Activated CD4-positive, alpha-beta T cell treated with anti-CD3 and anti-CD28 coated beads, Interleukin-2, amount 50 U/mL, for 48 hours (primary cell): Measurements from ENCODE around the gene FRAS1.
"Not testable (repeated sequence)": the region's sequence is repeated elsewhere in the genome, so short reads cannot be mapped to it uniquely, and the experiment has no call there.

Source experiments
- DNase-seq, 2 experiments: peaks; one replicate each; pipeline ENCODE4 v3.0.0-alpha.2; 2020

The FRAS1 gene

DNA sequence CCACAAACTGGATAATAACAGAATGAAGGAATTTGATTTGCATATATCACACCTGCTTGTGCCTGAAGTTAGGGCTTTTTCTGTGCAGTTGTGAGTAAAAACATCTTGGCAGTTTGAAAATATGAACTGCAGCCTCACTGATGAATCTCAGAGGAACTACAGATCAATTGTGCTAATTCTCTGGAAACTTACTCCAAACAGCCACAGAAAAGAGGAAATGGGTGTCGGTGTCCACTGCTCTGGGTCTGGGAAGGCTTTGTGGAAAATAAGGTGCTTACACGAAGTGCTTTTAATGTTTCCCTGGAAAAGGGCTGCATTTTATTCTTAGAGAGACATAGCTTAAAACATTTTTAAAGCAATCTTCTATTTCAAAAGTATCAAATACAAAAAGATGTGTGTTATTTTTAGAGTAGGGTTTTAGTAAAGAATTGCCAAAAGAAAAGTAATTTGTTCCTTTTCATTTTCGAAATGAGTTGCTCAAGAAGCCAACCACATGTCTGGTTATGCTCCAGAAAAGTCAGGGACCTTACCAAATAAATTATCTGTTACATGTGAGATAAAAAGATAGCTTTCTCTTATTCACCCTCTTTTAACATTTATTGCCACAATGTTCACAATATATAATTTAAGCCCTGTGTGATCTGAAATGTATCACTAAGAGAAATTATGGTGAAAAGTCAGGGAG, 240.1 kb downstream of the FRAS1 start:
- DNase-seq = no peak

DNA sequence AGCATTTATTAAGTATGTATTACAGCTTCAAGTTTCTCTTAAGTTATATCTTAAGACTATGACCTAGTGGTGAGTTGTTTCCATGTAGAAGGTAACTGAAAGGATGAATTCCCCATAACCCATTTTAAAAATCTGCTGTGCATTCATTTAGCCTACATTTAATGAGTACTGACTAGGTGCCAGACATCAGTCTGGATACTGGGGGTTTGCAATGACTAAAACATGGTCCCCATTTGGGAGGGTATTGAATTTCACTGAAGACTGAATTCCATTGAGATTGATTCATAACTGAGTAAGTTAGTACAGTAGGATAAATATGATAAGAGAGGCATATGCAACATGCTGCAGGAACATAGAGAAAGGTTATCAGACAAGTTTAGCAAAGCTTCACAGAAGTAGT, 241.5 kb downstream of the FRAS1 start:
- no peak for DNase-seq

DNA sequence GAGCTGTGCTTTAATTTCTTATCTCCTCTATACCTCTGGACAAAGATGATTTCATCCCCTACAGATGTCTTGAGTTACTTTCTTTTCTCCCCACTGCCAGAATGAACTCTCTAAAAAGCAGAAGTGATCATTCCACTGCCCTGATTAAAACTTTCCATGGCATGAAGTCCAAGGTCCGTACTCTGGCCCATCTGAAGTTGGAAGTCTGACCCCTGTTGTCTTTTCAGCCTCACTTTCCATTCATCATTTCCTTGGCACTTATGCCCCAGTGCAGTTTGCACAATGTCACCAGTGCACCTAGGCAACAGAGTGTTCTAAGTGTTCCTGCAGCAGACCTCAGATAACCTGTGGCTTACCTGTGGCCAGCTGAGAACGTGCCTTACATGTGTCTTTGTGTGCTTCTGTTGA, 242.4 kb downstream of the FRAS1 start:
- DNase-seq = no peak

DNA sequence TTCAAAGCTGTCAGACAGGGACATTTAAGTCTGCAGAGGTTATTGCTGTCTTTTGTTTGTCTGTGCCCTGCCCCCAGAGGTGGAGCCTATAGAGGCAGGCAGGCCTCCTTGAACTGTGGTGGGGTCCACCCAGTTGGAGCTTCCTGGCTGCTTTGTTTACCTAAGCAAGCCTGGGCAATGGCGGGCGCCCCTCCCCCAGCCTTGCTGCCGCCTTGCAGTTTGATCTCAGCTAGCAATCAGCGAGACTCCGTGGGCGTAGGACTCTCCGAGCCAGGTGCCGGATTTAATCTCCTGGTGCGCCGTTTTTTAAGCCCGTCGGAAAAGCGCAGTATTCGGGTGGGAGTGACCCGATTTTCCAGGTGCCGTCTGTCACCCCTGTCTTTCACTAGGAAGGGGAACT, 250.1 kb downstream of the FRAS1 start:
- DNase-seq = not testable (repeated sequence)

DNA sequence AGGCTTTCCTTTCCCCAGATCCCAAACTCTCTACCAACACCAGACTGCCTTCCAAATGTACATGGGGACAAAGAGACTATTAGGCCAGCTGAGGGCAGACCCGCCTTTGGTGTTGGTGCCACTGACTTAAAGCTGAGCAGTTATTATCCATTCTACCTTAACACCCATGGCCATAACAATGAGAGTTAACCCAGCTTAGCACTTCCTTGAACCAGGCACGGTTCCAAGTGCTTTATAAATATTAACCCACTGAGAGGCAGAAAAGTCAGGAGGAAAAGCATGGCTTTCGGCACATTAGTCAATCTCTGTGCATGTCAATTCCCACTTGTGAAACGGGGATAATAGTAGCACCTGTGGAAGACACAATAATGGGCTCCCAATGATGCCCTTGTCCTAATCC, 251.4 kb downstream of the FRAS1 start:
- DNase-seq = no peak

DNA sequence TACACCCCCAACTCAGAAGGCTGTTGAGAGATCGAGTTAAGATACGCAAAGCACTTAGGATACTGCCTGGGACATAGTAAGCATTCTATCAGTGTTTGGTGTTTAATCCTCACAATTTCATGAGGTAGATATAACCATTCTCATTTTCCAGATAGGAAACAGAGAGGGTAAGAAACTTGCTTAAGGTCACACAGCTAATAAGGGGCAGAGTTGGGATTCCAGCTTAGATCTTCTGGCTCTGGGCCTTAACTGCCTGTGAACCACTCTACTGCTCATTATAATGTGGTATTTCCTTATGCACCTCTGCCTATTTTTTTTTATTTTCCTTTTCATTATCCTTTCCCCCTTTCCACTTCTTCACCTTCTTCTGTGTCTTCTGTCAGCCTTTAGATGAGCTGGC, 252.2 kb downstream of the FRAS1 start:
- no peak for DNase-seq

DNA sequence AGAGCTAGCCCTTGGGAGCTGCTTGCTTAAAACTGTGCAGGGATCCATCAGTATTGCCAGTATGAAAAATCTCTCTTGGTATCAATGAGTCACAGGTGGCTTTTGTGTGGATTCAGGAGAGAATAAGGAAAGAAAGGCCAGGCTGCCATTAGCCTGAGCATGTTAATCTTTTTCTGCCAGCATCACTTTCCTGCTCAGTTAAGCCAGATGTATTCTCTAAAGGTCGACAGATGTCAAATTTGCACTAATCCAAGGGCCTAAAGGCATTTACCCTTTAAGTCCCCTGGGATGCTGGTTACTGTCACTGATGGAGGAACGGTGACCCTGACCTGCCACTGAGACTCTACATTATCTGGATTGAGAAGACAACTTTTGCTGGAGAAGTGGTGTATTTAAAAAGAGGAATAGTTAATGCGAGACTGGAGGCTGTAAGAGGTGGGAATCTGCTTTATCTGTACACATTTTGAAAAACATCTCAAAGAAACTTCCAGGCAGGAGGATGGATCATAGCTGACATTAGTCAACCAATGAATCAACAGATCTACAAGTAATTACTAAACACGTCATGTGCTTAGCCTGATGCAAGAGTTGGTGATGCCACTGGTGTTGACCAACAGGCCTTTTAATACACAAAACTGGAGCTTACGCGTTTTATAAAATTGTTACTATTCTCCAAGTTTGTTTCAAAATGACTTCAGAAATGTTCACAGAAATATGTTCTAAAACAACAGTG, 253.1 kb downstream of the FRAS1 start:
- no peak for DNase-seq

DNA sequence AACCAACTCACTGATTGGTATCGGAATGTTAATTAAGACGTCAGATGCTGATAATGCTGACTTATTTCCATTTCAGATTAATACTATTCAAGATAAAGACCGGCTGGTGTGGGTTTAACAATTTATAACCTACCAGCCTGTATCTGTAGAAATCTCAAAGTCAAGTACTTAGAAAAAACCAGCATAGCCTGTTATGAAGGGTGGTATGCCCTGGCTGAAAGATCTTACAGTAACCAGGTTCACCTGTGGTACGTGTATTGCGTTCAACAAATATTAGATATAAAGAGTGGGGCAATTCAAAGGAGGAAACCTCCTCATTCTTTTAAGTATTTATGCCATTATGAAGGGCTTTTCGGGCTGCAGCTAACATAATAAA, 253.6 kb downstream of the FRAS1 start:
- DNase-seq = no peak

DNA sequence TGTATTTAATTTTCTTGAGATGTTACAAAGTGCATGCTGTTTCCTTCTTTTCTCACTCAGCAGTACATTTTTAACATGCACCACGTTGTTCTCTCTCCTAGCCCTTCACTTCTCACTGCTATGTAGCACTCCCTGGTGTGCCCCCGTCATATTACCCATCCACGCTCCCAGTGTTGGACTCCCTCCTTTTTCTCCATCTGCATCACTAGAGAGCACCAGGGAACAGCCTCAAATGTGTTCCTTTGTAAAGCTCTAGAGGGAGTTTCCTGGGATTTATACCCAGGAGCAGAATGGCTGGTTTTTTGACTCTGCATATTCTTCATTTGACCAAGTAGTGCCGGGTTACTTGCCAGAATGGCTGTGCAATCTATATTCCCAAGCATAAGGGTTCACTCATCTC, 254.2 kb downstream of the FRAS1 start:
- no peak for DNase-seq

DNA sequence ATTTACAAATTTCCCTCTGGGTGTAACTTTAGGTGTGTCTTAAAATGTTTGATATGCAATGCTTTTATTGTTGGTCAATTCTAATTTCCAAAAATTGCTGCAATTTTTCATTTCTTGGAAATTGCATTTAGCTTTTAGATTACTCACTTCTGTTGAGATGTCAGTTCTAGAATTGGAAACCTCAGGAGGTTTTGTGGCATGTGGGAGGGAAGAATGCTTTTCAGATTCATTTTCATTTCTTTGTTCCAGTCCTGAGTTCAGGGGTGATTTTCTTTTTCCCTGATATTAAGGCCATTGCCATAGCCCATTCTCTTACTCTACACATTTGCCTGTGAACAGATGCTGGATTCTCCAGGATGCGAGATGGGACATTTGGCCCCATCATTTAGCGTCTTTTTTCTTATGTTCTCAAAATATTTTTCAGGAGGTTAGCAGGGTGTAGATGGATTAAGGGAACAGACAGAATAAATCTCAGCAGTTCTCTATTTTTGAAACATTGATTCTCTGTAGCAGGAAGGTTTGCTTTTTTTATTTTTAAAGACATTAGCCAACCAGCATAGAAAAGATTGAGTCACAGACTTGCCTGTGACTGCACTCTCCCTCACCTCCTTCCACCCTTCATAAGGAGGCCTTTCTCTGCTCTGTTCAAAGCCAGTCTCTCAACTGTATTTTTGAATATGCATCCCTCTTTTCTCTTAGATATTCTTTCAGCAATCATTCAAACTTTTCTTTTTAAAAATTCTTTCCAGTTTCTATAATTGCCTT, 256.0 kb downstream of the FRAS1 start:
- no peak for DNase-seq

DNA sequence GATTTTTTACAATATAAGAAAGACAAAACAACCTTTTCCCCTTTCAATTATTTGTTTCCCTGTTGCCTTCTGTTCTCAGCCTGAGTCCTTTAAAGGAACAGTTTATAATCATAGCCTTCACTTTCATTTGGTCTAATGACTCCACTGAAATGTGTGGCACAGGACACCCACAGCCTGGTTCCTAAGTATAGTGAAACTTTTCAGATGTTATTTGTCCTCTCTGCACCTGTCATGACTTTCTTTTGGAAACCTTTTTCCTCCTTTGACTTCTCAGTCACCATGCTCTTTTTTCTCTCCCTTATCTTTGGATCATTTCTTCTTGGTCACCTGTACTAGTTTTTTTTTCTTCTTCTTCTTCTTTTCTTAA, 256.6 kb downstream of the FRAS1 start:
- DNase-seq = no peak

DNA sequence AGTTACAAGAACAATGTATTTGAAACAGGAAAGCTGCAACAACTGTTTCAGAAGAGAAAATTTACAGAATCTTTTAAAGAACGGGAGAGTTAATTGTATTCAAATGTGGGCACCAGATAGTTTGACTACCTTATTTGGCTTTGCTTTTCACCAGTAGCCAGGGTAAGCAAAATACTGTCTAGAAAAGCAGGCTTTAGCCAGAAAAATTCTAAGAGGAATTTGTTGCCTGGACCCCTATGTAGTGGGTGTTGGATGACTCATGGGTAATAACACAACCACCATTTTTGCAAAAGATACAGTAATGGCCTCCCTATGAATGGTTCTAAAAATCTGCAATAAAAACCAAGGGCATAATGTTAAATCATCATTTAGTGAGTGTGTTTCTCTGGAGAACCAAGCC, 261.0 kb downstream of the FRAS1 start:
- no peak for DNase-seq

DNA sequence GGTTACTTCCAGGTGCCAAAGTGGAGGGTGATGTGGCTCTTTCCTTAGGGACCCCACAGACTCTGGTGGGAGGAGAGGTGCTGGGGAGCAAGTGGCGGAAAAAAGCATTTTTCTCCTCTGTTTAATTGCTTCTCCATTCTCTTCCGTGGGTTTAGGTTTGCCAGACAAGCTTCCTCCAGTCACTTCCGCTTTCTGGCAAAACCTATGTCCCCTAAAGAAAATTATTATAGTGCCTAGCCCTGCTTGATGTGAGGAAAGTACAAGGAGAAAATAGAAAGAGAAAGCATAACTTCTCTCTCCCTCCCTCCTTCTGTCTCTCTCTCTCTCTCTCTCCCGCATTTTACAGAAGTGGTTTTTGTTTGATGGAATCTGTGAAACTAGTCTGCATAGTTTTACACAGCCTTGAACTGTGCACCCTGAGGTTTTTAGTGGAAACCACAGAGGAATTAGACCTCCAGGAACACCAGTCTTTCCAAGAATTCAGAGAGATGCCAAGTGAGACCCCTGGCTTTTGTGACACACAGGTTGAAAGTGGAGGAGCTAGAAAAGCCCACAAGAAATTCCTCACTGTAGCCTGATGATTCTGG, 263.3 kb downstream of the FRAS1 start:
- DNase-seq = no peak

DNA sequence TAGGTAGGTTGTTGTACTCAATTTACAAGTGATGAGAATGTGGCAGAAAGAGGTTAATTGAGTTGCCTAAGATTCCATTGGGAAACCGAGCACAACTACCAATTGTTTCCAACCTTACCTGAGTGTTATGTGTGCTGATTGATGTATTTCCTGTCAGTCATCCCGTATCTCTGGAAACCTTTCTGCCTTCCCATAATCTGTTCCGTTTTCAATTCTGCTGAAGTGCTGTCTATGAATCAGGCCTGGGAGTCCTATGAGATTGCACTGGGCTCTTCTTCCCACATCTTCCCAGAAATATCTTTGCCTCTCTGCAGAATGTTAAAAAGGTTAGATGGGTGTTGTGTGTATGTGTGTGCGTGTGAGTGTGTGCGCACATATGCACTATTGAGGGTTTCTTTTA, 264.9 kb downstream of the FRAS1 start:
- no peak for DNase-seq

DNA sequence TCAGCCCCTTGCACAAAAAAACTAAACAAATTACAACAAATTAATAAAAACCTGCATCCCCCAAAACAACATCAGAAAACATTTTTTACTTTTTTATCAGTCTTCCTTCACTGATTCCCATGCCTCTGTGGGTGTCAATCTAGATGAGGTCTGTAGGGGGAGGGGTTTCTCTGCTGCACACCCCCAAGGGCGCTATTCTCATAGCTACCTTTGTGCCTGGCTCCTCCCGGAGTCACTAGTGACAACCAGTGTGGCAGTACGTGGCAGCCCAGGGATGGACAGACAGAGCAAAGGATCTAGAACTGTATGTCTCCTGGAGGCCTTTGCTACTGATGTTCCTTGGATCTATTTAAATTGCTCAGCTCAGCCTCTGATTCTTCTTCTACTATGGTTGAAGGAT, 266.3 kb downstream of the FRAS1 start:
- no peak for DNase-seq

DNA sequence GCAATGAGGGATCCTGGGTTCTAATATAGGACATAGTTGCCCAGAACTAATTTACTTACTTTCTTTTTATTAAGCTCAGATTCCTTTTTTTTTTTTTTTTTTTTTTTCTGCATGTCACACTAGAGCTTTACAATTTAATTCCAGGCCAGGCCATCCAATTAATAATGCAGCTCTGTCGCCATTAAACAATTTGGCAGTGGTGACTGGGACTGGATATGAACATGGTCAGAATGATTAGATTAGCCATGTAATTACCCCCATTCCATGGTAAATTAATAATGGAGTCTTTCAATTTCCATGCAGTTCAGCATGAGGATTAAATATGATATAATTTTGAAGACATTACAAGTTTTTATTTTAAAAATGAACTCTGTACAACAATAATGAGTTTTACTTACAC, 267.5 kb downstream of the FRAS1 start:
- no peak for DNase-seq

DNA sequence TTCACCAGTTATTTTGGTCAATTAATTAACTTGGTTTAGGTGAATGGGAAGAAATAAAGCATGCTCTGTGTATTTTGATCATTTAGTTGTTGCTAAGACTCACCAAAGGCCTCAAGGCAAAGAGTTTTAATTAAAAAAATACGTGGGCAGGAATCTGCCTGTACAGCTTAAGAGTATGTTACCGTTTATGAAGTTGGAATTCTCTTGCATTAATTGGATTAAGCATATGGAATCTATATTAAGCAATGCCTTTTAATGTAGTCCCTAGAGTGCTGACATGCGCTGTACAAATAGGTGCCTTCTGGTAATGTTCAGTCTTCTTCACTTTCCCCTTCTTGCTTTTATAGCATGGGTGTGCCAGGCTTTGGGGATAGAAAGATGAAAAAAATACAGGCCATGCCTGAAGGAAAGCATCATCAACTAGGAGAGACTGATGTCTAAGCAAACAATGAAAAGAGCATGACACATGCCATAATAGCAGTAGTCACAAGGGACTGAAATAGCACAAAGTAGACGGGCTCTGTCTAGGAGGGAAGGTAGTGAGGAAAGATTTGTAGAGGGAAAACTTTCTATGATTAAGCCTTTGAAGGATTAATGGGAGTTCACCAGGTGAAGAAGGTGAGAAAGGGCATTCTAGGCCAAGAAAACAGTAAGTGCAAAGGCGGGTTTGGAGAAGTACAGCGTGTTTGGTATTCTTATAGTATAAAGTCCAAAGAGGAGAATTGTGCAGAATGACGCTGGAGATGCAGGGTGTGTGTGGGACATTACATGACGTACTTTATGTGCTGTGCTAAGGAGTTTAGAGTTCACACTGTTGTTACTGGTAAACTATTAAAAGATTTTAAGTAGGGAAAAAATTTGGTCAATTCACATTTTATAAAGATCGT, 268.4 kb downstream of the FRAS1 start:
- no peak for DNase-seq

DNA sequence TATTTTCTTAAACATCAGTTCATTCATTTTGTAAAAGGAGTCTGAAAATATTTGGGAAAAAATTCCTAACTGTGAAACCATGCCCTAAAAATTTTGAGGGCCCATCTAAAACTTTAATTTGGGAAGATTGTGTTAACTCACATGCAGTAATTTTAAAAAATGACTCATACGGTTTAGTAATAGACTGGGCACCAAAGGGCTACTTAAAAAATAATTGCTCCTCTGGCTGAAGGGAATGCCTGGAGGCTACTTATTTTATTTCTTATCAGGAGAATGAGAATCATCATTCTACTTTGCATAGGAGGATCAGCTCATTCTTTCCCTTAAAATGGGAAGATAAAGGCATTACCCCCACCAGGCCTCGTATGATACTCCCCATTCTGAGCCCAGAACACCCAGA, 271.5 kb downstream of the FRAS1 start:
- DNase-seq = not testable (repeated sequence)

DNA sequence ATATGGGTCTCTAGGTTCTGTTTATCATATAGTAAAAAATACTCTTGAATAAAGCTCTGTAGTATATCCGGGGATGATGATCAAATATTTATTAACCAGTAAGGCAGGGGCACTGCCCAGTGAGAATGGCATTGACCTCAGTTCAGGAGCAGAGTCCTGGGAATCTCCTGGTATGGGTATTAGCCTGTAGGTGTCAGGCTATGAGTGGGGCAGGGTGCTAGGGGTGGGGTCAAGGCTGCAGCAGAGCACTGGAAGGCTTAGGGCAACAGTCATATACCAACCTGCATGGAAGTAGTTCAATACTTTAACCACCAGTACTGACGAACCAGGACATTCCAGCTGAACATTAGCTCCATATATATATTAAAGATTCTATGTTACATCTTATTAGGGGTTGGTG, 274.1 kb downstream of the FRAS1 start:
- DNase-seq = no peak

DNA sequence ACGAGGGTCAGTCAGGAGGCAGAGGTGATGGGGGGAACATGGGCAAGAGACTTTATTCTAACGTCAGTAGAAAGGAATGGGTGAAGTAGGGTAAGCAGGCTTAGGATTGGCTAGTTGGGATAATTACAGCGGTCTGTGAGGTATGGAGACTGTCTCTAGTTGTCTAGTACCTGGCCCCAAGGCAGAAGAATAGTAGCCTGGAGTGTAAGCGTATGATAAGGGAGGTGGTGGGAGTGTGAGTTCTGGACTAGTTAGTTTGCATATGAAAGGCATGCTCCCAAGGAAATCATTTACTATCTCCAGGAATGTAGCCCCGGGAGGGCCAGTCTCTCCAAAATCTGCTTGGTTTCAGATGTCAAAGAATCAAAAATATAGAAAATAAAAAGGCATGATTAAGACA, 274.8 kb downstream of the FRAS1 start:
- DNase-seq = no peak

DNA sequence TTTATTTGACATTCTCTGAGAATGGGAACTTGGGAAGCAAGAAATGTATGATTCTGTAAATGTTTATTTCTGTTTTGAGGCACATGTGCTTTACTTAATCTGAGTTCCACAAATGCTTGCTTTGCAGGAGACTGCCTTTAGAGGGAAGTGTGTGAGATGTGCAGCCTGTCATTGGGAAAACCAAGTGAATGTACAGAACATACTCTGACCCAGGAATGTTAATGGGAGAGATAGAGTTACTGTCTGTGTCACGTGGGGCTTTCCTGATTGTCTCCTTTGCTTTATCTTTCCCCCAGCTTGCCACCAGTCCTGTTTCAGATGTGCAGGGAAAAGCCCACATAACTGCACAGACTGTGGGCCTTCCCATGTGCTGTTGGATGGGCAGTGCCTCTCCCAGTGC, 275.9 kb downstream of the FRAS1 start:
- no peak for DNase-seq

DNA sequence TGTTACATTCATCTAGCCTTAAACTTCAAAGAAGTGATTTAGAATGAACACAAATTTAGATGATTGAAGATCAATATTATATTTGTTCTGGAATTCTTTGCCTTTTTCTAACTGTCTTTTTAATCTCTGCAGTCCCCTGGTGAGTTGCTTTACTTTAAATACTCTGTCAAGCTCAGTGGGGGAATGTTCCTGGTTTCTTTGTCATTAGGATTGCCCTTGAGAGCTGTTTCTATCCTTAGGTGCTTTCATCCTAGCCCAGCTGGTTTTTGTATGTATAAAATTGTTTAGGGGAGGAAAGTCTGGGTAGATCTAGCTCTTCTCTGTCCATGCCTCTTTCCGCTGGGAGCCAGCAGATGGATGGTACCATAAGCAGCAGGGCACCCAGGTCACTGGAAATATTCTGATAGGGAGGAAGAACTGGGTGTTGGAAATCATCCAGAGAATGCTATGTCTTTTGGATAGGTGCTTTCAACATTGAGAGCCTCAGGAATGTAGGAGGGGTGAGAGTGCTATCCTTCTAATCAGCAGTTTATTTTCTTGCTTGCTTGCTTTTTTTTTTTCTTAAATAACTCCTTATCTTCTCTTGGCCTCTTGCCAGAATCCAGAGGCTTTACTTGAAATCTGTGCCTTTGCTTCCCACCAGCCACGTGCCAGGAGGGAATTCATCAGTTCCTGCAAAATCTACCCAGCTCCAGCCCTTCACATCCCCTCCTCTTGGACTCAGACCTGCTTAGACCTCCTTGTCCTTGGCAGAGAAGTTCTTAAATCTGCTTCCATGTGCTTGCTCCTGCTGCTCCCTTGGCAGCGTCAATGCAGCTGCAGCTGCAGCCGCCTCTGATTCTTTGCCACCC, 279.2 kb downstream of the FRAS1 start:
- no peak for DNase-seq
